HepG2 (cell line): ENCODE results near the gene CNNM4. TPM values are rescaled to one million over a fixed set of nuclear protein-coding genes. Genes with fewer than 3 reads are reported as not detected.

ENCODE experiments used
- CHD4 ChIP-seq: fragments of 200-600 bp; sonication (generic); IDR thresholded peaks from 2 replicates; pipeline ENCODE4 v1.7.0; 2017; ENCODE audit warnings: mild to moderate bottlenecking, low read length, borderline replicate concordance
- HNF4A ChIP-seq: sonication (generic); formaldehyde crosslinking; IDR thresholded peaks from 2 replicates; pipeline ENCODE4 v1.4.0; 2020; ENCODE audit warnings: missing genetic modification reagents
- HNF4G ChIP-seq, 2 experiments: sonication (generic) in 1 of 2; formaldehyde crosslinking in 1 of 2; IDR thresholded peaks; 2 replicates each; pipeline versions ENCODE4 v1.4.0 to v1.6.1; 2011 to 2020; ENCODE audit warnings: borderline replicate concordance in 2 of 2, low read depth in 2 of 2, mild to moderate bottlenecking in 2 of 2, low read length in 1 of 2, missing genetic modification reagents in 1 of 2, moderate library complexity in 1 of 2
- NRL ChIP-seq: sonication (generic); formaldehyde crosslinking; IDR thresholded peaks from 2 replicates; pipeline ENCODE4 v1.5.0; 2020; ENCODE audit warnings: missing genetic modification reagents, mild to moderate bottlenecking, moderate library complexity, borderline replicate concordance
- PITX1 ChIP-seq: sonication (generic); formaldehyde crosslinking; IDR thresholded peaks from 2 replicates; pipeline ENCODE4 v1.5.1; 2020; ENCODE audit warnings: mild to moderate bottlenecking, missing genetic modification reagents
- PLRG1 ChIP-seq: fragments of 450-650 bp; conservative IDR thresholded peaks from 2 replicates; pipeline ENCODE4 v1.6.1; 2016
- REPIN1 ChIP-seq: sonication (generic); formaldehyde crosslinking; IDR thresholded peaks from 2 replicates; pipeline ENCODE4 v1.8.0; 2022; ENCODE audit warnings: missing genetic modification reagents, low read depth, mild to moderate bottlenecking, borderline replicate concordance
- SKI ChIP-seq: fragments of 450-650 bp; IDR thresholded peaks from one replicate; pipeline ENCODE4 v1.6.1; 2018; ENCODE audit warnings: mild to moderate bottlenecking; ENCODE audit not compliant: partially characterized antibody
- SMAD9 ChIP-seq: sonication (generic); formaldehyde crosslinking; IDR thresholded peaks from 2 replicates; pipeline ENCODE4 v1.5.1; 2020; ENCODE audit warnings: mild to moderate bottlenecking, missing genetic modification reagents
- TBP ChIP-seq: sonication (generic); formaldehyde crosslinking; IDR thresholded peaks from 2 replicates; pipeline ENCODE4 v1.5.0; 2020; ENCODE audit warnings: missing genetic modification reagents
- ZNF33B ChIP-seq: sonication (generic); formaldehyde crosslinking; IDR thresholded peaks from 2 replicates; pipeline ENCODE4 v1.5.1; 2020; ENCODE audit warnings: mild to moderate bottlenecking, missing genetic modification reagents
- polyA plus RNA-seq, 8 experiments: library from polyadenylated mRNA; depleted of rRNA in 3 of 8; stranded (reverse) in 7 of 8; unstranded in 1 of 8; fragments of >200 nt; fragmentation: Illumina TruSeq in 4 of 8; extraction: Trizol in 4 of 8; gene quantifications; 2 replicates each; pipeline versions ENCODE4 v1.2.1 to v1.2.3, GENCODE V29; 2011 to 2016; ENCODE audit warnings: low read depth in 4 of 8, missing spikeins in 1 of 8, mixed read lengths in 1 of 8; ENCODE audit not compliant: insufficient read depth in 1 of 8
- total RNA-seq, 5 experiments: library from RNA; depleted of rRNA; stranded (reverse); fragments of >200 nt; fragmentation: Illumina TruSeq; extraction: Trizol; gene quantifications; 2 replicates each; pipeline ENCODE4 v1.2.3, GENCODE V29; 2016; ENCODE audit warnings: low read depth in 1 of 5
- TF ChIP-seq, protein P1 (sequence below), 2 experiments: fragments of 450-650 bp in 1 of 2; sonication (generic) in 1 of 2; formaldehyde crosslinking; IDR thresholded peaks; 2 replicates each; pipeline versions ENCODE4 v1.5.0 to v1.8.0; 2020 to 2022; ENCODE audit warnings: mild to moderate bottlenecking in 1 of 2, missing genetic modification reagents in 1 of 2
- TF ChIP-seq, protein P2 (sequence below): sonication (generic); formaldehyde crosslinking; IDR thresholded peaks from 2 replicates; pipeline ENCODE4 v1.8.1; 2022; ENCODE audit warnings: low read depth, mild to moderate bottlenecking, missing genetic modification reagents
- TF ChIP-seq, protein P3 (sequence below): sonication (generic); formaldehyde crosslinking; IDR thresholded peaks from 2 replicates; pipeline ENCODE4 v1.5.1; 2020; ENCODE audit warnings: missing genetic modification reagents, mild to moderate bottlenecking, borderline replicate concordance
- TF ChIP-seq, protein P4 (sequence below): IDR thresholded peaks from 2 replicates; pipeline ENCODE4 v1.6.1; 2018; ENCODE audit warnings: missing genetic modification reagents, mild to moderate bottlenecking, missing compliant biosample characterization
- TF ChIP-seq, protein P5 (sequence below), 2 experiments: sonication (generic) in 1 of 2; formaldehyde crosslinking in 1 of 2; IDR thresholded peaks; 2 replicates each; pipeline versions ENCODE4 v1.5.1 to v1.6.1; 2011 to 2020; ENCODE audit warnings: borderline replicate concordance in 1 of 2, low read depth in 1 of 2, low read length in 1 of 2, mild to moderate bottlenecking in 1 of 2, missing genetic modification reagents in 1 of 2, moderate library complexity in 1 of 2

The CNNM4 gene
- total and polyA plus RNA-seq, 2 of the 13 experiments (the other 11 are each of a cell fraction or from before 2014, with no cell fraction given): 5.9 to 8.4 TPM

DNA sequence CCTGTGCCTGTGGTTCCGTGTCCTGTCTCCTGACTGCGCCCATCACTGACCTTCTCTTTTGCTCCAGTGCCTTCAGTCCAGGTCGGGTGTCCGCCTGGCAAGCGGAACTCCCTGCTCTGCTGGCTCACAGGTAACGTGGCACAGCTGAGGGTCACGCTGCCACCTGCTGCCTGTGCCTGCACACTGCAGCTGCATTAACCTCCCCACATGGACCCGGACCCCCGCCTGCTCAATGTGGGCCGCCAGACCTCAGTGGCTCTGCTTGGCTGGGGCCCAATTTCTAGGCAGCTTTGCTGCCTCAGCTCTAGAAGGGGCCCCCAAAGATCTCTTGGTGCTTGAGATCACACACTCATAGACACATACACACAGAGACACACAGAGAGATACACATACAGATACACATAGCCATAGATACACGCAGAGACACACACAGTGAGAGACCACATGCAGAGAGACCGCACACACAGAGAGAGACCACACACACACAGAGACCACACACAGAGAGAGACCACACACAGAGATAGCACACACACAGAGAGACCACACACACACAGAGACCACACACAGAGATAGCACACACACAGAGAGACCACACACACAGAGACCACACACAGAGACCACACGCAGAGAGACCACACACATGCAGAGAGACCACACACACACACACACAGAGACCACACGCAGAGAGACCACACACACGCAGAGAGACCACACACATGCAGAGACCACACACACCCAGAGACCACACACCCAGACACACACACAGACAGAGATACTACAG, 40.5 kb downstream of the CNNM4 start (continued):
- TF ChIP-seq, protein P1, sequence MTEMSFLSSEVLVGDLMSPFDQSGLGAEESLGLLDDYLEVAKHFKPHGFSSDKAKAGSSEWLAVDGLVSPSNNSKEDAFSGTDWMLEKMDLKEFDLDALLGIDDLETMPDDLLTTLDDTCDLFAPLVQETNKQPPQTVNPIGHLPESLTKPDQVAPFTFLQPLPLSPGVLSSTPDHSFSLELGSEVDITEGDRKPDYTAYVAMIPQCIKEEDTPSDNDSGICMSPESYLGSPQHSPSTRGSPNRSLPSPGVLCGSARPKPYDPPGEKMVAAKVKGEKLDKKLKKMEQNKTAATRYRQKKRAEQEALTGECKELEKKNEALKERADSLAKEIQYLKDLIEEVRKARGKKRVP (CRISPR knock-in tag; IDR thresholded peaks at IDR 0.05): no peak
- TF ChIP-seq HNF4G (IDR thresholded peaks at IDR 0.05; ENCODE audit: borderline replicate concordance, low read depth, low read length): no peak
- 0 out of 2 replicates have a peak, but pooled peaks have one; percentile 38 for TF ChIP-seq HNF4G (CRISPR knock-in tag; IDR thresholded peaks at IDR 0.05; ENCODE audit: borderline replicate concordance, low read depth)
- no peak for TF ChIP-seq SKI
- TF ChIP-seq, protein P2, sequence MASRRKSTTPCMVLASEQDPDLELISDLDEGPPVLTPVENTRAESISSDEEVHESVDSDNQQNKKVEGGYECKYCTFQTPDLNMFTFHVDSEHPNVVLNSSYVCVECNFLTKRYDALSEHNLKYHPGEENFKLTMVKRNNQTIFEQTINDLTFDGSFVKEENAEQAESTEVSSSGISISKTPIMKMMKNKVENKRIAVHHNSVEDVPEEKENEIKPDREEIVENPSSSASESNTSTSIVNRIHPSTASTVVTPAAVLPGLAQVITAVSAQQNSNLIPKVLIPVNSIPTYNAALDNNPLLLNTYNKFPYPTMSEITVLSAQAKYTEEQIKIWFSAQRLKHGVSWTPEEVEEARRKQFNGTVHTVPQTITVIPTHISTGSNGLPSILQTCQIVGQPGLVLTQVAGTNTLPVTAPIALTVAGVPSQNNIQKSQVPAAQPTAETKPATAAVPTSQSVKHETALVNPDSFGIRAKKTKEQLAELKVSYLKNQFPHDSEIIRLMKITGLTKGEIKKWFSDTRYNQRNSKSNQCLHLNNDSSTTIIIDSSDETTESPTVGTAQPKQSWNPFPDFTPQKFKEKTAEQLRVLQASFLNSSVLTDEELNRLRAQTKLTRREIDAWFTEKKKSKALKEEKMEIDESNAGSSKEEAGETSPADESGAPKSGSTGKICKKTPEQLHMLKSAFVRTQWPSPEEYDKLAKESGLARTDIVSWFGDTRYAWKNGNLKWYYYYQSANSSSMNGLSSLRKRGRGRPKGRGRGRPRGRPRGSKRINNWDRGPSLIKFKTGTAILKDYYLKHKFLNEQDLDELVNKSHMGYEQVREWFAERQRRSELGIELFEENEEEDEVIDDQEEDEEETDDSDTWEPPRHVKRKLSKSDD: peak; percentile 32; the same call in 1 of the 2 replicates
- no peak for TF ChIP-seq TBP
- TF ChIP-seq ZNF33B (CRISPR knock-in tag): no peak
- no peak for TF ChIP-seq PITX1 (CRISPR knock-in tag)
- TF ChIP-seq, protein P3, sequence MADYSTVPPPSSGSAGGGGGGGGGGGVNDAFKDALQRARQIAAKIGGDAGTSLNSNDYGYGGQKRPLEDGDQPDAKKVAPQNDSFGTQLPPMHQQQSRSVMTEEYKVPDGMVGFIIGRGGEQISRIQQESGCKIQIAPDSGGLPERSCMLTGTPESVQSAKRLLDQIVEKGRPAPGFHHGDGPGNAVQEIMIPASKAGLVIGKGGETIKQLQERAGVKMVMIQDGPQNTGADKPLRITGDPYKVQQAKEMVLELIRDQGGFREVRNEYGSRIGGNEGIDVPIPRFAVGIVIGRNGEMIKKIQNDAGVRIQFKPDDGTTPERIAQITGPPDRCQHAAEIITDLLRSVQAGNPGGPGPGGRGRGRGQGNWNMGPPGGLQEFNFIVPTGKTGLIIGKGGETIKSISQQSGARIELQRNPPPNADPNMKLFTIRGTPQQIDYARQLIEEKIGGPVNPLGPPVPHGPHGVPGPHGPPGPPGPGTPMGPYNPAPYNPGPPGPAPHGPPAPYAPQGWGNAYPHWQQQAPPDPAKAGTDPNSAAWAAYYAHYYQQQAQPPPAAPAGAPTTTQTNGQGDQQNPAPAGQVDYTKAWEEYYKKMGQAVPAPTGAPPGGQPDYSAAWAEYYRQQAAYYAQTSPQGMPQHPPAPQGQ (CRISPR knock-in tag): no peak
- no peak for TF ChIP-seq NRL
- peak; percentile 69; the same call in 1 of the 2 replicates for TF ChIP-seq REPIN1 (CRISPR knock-in tag)
- TF ChIP-seq, protein P4, sequence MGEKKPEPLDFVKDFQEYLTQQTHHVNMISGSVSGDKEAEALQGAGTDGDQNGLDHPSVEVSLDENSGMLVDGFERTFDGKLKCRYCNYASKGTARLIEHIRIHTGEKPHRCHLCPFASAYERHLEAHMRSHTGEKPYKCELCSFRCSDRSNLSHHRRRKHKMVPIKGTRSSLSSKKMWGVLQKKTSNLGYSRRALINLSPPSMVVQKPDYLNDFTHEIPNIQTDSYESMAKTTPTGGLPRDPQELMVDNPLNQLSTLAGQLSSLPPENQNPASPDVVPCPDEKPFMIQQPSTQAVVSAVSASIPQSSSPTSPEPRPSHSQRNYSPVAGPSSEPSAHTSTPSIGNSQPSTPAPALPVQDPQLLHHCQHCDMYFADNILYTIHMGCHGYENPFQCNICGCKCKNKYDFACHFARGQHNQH: no peak
- TF ChIP-seq PLRG1: no peak
- TF ChIP-seq, protein P5, sequence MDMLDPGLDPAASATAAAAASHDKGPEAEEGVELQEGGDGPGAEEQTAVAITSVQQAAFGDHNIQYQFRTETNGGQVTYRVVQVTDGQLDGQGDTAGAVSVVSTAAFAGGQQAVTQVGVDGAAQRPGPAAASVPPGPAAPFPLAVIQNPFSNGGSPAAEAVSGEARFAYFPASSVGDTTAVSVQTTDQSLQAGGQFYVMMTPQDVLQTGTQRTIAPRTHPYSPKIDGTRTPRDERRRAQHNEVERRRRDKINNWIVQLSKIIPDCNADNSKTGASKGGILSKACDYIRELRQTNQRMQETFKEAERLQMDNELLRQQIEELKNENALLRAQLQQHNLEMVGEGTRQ (IDR thresholded peaks at IDR 0.05; ENCODE audit: low read depth, low read length): no peak
- TF ChIP-seq, protein P5 (CRISPR knock-in tag; IDR thresholded peaks at IDR 0.05; ENCODE audit: borderline replicate concordance): no peak
- no peak for TF ChIP-seq CHD4
- no peak for TF ChIP-seq SMAD9 (CRISPR knock-in tag)
- no peak for TF ChIP-seq HNF4A (CRISPR knock-in tag)
